ENCODE data around the gene RESF1.

DNA sequence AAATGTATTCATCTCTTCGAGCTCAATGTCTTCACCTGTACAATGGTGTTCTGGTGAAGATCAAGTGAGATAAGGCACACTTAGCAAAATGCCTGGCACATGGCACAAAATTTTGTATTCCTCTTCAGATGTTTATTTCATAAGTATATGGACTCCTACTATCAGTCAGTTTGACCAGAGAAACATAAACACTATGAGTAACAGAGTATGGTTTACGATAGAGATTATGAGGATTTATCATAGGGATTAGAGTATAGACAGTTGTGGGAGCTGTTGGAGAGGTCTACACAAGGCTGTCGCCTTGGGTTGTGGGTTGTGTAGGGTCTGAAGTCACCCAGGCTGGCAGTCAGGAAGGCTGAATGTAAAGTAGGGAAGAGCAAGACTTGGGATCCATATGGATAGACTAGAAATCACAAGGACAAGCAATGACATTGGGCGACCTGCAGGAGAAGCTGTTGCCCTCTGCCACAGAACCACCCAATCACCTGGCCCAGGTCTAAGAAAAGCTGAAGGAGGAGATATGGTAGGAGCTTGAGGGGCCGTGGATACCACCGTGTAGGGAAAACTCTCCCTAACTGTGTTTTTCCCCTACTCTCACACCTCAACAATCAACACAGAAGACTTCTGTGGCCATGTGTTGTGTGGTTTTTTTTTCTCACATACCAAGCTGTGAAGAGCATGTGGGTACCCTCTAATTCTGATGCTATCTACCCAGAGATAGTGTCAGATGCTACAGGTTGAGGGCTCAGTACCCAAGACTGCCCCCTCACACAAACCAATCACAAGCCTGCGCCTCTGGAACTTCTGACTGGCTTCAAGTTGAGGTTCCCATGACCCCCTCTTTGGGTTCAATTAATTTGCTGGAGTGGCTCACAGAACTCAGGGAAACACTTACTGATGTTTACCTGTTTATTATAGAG is 27.2 kb upstream of the RESF1 start:
- TF ChIP-seq, protein P1, sequence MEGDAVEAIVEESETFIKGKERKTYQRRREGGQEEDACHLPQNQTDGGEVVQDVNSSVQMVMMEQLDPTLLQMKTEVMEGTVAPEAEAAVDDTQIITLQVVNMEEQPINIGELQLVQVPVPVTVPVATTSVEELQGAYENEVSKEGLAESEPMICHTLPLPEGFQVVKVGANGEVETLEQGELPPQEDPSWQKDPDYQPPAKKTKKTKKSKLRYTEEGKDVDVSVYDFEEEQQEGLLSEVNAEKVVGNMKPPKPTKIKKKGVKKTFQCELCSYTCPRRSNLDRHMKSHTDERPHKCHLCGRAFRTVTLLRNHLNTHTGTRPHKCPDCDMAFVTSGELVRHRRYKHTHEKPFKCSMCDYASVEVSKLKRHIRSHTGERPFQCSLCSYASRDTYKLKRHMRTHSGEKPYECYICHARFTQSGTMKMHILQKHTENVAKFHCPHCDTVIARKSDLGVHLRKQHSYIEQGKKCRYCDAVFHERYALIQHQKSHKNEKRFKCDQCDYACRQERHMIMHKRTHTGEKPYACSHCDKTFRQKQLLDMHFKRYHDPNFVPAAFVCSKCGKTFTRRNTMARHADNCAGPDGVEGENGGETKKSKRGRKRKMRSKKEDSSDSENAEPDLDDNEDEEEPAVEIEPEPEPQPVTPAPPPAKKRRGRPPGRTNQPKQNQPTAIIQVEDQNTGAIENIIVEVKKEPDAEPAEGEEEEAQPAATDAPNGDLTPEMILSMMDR (IDR thresholded peaks at IDR 0.05 in 8 of 11, conservative IDR thresholded peaks at IDR 0.05 in 3 of 11), result no peak
- TF ChIP-seq POLR2AphosphoS5 (IDR thresholded peaks at IDR 0.05), result no peak
- no peak for TF ChIP-seq POLR2A (IDR thresholded peaks at IDR 0.05)

All from spleen (tissue), 7 donors.